ENCODE measurements around the gene ADGB.
"Not testable (repeated sequence)": the region's sequence is repeated elsewhere in the genome, so short reads cannot be mapped to it uniquely, and the experiment has no call there.

The ADGB gene

GRCh38 chr6:146850981-146851380 lies 252.2 kb downstream of the ADGB start:
- H3K4me3 Mint-ChIP-seq: no peak overlapping the region
- H3K4me1 Mint-ChIP-seq (ENCODE audit: low read depth): peaks cover 51% of the 10 kb centered on the region
- H3K9me3 Mint-ChIP-seq: peaks cover 10% of the 10 kb centered on the region
- H3K36me3 Mint-ChIP-seq (ENCODE audit: low read depth): peaks cover 17% of the 10 kb centered on the region
- peak overlapping the region; percentile 93 for H3K27ac Mint-ChIP-seq
- H3K27me3 Mint-ChIP-seq: peaks cover 3% of the 10 kb centered on the region

- H3K4me3 Mint-ChIP-seq: peak overlapping the region; percentile 30
- peaks cover 3% of the 10 kb centered on the region for H3K9me3 Mint-ChIP-seq
Observed at GRCh38 chr6:146851837-146852236, 253.1 kb downstream of the ADGB start.

DNA sequence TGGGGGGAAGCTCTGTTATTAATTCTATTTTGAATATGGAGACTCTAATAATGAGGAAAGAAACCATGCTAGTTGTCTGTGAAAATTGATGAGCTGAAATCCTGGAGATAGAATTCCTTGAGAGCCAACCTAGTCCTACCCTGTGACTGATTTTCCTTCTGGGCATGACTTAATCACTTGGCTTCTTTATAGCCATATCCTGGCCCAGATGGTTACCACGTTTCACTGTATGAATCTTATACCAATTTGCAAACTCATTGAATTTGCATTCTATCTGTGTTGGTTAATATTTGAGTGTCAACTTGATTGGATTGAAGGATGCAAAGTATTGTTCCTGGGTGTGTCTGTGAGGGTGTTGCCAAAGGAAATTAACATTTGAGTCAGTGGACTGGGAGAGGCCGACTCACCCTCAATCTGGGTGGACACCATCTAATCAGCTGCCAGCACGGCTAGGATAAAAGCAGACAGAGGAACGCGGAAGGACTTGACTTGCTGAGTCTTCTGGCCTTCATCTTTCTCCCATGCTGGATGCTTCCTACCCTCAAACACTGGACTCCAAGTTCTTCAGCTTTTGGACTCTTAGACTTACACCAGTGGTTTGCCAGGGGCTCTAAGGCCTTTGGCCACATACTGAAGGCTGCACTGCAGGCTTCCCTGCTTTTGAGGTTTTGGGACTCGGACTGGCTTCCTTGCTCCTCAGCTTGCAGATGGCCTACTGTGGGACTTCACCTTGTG lies 255.9 kb downstream of the ADGB start:
- Mint-ChIP-seq H3K4me1 (ENCODE audit: low read depth) (peaks cover 73% of the 10 kb centered on the region), H3K27ac (peak overlapping the region; percentile 52), H3K36me3 (ENCODE audit: low read depth) (peaks cover 16% of the 10 kb centered on the region)
- not testable (repeated sequence) for H3K9me3 Mint-ChIP-seq, H3K4me3 Mint-ChIP-seq, H3K27me3 Mint-ChIP-seq

More at GRCh38 chr6:146851837-146852236, 253.1 kb downstream of the ADGB start:
- Mint-ChIP-seq H3K4me1 (ENCODE audit: low read depth) (peaks cover 59% of the 10 kb centered on the region), H3K36me3 (ENCODE audit: low read depth) (peaks cover 16% of the 10 kb centered on the region), H3K27me3 (peaks cover 3% of the 10 kb centered on the region), H3K27ac (peak overlapping the region; percentile 93)

DNA sequence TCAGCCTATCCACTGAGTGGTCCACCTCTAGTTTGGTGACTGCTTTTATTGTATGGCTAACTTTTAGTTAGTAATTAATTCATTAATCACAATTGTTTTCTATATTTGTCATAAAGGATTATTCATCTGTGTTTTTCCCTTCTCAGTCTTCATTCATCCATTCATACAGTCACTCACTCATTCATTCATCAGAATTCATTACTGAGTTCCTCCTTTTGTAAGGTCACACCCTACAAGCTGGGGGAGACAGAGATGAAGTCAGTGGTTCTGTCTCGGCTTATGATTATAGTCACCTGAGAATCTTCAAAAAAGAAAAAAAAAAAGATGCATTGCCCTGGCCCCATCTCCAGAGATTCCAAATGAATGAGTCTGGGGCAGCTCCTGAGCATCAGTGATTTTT lies 257.1 kb downstream of the ADGB start:
- peak overlapping the region; percentile 7 for H3K4me3 Mint-ChIP-seq
- no peaks in the 10 kb centered on the region for H3K27me3 Mint-ChIP-seq
- peak overlapping the region; percentile 86 for H3K27ac Mint-ChIP-seq

GRCh38 chr6:146856296-146856695 lies 257.5 kb downstream of the ADGB start:
- Mint-ChIP-seq H3K9me3 (peaks cover 3% of the 10 kb centered on the region), H3K4me1 (ENCODE audit: low read depth) (peaks cover 57% of the 10 kb centered on the region), H3K27ac (peak overlapping the region; percentile 86), H3K27me3 (no peaks in the 10 kb centered on the region), H3K4me3 (peak overlapping the region; percentile 46), H3K36me3 (ENCODE audit: low read depth) (peaks cover 12% of the 10 kb centered on the region)

More for the DNA sequence above, 257.1 kb downstream of the ADGB start:
- H3K36me3 Mint-ChIP-seq (ENCODE audit: low read depth): peaks cover 12% of the 10 kb centered on the region
- peaks cover 3% of the 10 kb centered on the region for H3K9me3 Mint-ChIP-seq
- H3K4me1 Mint-ChIP-seq (ENCODE audit: low read depth): peaks cover 61% of the 10 kb centered on the region

DNA sequence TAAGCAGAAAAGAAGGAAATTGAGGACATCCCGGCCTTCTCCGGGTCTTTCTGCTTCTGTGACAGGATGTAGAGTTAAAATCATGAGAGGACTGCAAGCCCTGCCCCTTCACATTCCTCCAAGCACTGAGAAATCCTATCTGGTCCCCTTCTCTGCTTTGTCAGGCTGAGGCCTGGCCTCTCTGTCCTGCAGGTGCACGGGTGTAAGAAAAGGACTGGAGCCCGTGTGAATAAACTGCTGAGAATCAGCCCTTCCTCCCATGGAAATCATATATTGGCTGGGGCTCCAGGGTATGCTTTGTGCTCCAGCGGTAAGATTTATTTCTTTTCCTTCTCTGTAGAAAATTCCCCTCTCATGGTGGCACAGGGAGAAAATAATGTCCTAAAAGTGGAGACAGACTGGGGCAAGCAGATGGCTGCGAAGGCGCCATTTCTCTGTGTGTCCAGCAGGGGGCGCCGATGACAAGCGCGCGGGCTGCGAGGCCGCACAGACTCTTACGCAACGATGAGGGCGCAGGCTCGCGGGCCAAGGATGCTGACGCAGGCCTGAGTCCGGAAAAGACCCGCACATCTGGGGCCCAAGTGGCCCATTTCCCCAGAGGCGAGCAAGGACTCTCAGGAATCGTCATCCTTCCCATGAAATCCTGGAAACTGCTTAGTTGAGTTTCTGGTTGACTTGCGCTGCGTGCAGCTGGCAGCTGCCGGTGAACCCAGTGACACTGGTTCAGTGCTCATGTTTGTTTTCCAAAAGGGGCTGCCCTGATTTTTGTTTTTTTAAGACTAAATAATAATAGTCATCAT lies 258.6 kb downstream of the ADGB start:
- H3K4me1 Mint-ChIP-seq (ENCODE audit: low read depth): peaks cover 47% of the 10 kb centered on the region
- peaks cover 4% of the 10 kb centered on the region for H3K36me3 Mint-ChIP-seq (ENCODE audit: low read depth)
- peak overlapping the region; percentile 5 for H3K4me3 Mint-ChIP-seq
- H3K27me3 Mint-ChIP-seq: no peaks in the 10 kb centered on the region
- peaks cover 3% of the 10 kb centered on the region for H3K9me3 Mint-ChIP-seq
- H3K27ac Mint-ChIP-seq: peak overlapping the region; percentile 78

DNA sequence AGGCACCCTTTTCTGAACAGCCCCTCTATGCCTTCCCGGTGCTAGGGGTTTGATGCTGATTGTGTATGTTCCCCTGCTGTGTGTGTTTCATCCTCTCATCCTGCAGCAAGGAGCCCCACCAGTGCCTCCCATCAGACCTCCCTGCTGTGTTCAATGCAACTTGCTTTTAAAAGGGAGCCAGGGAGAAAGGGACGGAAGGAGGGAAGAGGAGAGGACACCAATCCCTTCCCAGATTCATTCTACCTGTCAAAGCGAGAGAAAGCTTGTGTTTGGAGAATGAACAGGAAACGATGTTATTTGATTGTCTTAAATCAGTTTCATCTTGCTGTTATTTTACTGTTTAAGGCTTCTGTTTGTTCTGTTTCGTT lies 259.2 kb downstream of the ADGB start:
- peak overlapping the region; percentile 54 for H3K27ac Mint-ChIP-seq
- H3K4me3 Mint-ChIP-seq: no peak overlapping the region
- no peaks in the 10 kb centered on the region for H3K27me3 Mint-ChIP-seq
- peaks cover under 1% of the 10 kb centered on the region for H3K36me3 Mint-ChIP-seq (ENCODE audit: low read depth)
- H3K9me3 Mint-ChIP-seq: no peaks in the 10 kb centered on the region
- H3K4me1 Mint-ChIP-seq (ENCODE audit: low read depth): peaks cover 41% of the 10 kb centered on the region

DNA sequence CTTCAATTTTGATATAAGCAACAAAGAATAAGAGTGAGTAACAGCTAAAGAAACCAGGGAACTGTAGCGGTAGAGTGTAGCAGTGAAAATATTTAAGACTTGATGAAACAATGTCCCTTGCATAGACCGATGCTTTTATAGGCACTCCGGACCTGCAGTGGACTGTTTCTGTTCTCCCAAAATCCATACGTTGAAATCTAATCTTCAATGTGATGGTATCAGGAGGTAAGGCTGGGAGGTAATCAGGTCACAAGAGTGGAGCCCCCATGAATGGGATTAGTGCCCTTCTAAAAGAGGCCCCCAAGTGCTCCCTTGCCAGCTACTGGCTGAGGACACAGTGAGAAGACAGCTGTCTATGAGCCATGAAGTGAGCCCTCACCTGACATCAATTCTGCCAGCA lies 260.4 kb downstream of the ADGB start:
- Mint-ChIP-seq H3K27me3 (no peaks in the 10 kb centered on the region), H3K36me3 (ENCODE audit: low read depth) (no peaks in the 10 kb centered on the region), H3K4me3 (no peak overlapping the region), H3K4me1 (ENCODE audit: low read depth) (peaks cover 33% of the 10 kb centered on the region), H3K9me3 (no peaks in the 10 kb centered on the region), H3K27ac (no peak overlapping the region)

DNA sequence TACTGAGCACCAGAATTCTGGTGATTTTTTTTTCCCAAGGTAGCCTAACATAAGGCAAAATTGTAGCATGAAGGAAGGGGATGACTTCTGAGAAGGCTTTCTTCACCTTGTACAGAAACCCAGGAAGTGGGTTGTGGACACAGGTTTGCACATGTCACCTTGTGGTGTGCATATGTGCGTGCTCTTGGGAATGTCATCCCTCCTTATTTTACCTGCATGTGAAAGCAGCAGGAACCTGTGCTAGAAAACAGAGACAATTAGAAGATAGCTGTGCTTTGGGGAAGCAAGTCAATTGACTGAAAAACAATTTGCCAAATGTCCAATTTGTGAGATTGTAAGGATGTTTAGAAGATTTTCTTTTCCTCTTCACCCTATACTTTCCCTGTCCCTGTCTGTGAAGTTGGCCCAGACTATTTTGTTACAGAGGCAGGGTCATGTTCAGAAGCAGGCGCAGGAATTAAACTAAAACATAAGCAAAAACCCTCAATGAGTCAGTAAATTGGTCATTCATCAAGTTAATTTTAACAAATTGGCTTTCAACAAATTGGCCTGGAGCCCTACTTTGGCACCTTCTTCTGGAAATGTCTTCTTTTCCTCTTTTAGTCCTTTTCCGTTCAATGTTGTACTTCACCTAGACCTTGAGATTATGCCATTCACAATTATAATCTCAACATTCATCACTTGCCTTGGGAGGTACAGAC lies 261.2 kb downstream of the ADGB start:
- H3K4me3 Mint-ChIP-seq: no peak overlapping the region
- H3K36me3 Mint-ChIP-seq (ENCODE audit: low read depth): no peaks in the 10 kb centered on the region
- no peaks in the 10 kb centered on the region for H3K9me3 Mint-ChIP-seq
- H3K4me1 Mint-ChIP-seq (ENCODE audit: low read depth): peaks cover 33% of the 10 kb centered on the region
- H3K27ac Mint-ChIP-seq: no peak overlapping the region
- no peaks in the 10 kb centered on the region for H3K27me3 Mint-ChIP-seq

GRCh38 chr6:146860583-146860982 lies 261.8 kb downstream of the ADGB start:
- Mint-ChIP-seq H3K9me3 (no peaks in the 10 kb centered on the region), H3K36me3 (ENCODE audit: low read depth) (no peaks in the 10 kb centered on the region), H3K4me3 (no peak overlapping the region), H3K27me3 (no peaks in the 10 kb centered on the region), H3K4me1 (ENCODE audit: low read depth) (peaks cover 26% of the 10 kb centered on the region), H3K27ac (no peak overlapping the region)

DNA sequence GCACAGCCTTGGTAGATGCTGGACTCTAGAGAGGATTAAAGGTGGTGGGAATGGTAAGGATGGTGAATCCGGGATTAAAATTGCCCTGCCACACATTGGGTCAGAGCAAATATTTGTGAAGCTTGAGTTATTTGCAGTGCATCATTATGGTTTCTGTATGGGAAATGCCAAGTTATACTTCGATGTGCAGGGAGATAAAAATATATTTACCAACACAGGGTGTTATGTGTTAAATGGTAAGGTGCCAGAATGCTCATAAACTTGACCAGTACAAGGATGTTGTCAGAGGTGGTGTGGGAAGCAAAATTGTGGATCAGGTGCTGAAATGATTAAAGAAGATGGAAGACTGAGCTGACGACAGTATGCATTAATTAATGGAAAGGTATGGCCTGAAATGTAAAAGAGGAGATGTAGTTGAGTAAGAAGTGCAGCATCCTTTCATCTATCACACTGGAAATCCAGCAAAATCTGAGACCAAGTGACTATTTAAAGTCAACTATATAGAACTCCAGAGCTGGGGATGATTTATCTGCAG lies 262.3 kb downstream of the ADGB start:
- no peaks in the 10 kb centered on the region for H3K9me3 Mint-ChIP-seq
- H3K4me3 Mint-ChIP-seq: no peak overlapping the region
- no peaks in the 10 kb centered on the region for H3K36me3 Mint-ChIP-seq (ENCODE audit: low read depth)
- peaks cover 21% of the 10 kb centered on the region for H3K4me1 Mint-ChIP-seq (ENCODE audit: low read depth)
- H3K27ac Mint-ChIP-seq: no peak overlapping the region
- no peaks in the 10 kb centered on the region for H3K27me3 Mint-ChIP-seq

DNA sequence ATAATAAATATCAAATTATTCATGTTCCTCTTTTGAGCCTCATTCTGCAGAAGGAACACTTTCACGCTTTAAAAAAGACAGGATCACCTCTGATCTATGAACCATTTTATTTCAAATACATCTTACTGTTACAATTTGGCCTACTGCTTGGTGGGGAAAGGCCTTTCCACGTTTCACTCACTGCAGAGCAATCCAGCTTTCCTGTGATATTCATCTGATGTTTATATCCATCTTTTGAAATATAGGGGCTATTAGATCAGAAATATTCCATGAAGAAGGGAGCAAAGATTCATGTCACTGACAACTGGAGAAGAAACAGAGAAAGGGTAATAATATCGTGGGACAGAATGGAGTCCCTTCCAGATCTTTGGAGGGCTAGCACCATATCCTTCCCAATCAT lies 262.9 kb downstream of the ADGB start:
- no peaks in the 10 kb centered on the region for H3K36me3 Mint-ChIP-seq (ENCODE audit: low read depth)
- H3K27me3 Mint-ChIP-seq: no peaks in the 10 kb centered on the region
- H3K4me3 Mint-ChIP-seq: no peak overlapping the region
- no peak overlapping the region for H3K27ac Mint-ChIP-seq
- H3K4me1 Mint-ChIP-seq (ENCODE audit: low read depth): peaks cover 15% of the 10 kb centered on the region
- H3K9me3 Mint-ChIP-seq: no peaks in the 10 kb centered on the region

- Mint-ChIP-seq H3K9me3 (no peaks in the 10 kb centered on the region), H3K36me3 (ENCODE audit: low read depth) (no peaks in the 10 kb centered on the region), H3K4me3 (no peak overlapping the region), H3K27ac (no peak overlapping the region), H3K4me1 (ENCODE audit: low read depth) (peaks cover 11% of the 10 kb centered on the region), H3K27me3 (no peaks in the 10 kb centered on the region)
Observed at GRCh38 chr6:146862508-146862919, 263.7 kb downstream of the ADGB start.

DNA sequence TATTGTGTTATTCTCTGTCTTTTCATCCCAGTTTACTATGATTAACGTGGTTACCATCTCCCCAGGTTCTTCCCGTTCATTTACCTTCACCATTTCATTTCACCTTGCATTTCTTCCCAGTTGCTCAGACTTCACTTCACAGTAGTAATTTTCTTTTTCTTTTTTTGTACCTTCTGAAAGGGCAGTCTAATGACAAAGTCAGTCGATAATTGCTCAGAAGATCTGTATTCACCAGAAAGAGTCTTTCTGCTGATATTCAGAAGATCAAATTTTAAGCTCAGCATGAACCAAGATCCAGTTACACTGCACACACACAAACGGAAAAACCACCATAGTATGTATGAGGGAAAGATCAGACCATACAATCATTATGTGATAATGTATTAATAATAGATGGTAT lies 265.5 kb downstream of the ADGB start:
- H3K9me3 Mint-ChIP-seq: no peaks in the 10 kb centered on the region
- H3K27me3 Mint-ChIP-seq: no peaks in the 10 kb centered on the region
- H3K36me3 Mint-ChIP-seq (ENCODE audit: low read depth): no peaks in the 10 kb centered on the region
- H3K4me3 Mint-ChIP-seq: no peak overlapping the region
- H3K27ac Mint-ChIP-seq: peak overlapping the region; percentile 28
- H3K4me1 Mint-ChIP-seq (ENCODE audit: low read depth): peaks cover 4% of the 10 kb centered on the region

- Mint-ChIP-seq H3K9me3 (no peaks in the 10 kb centered on the region), H3K4me1 (ENCODE audit: low read depth) (no peaks in the 10 kb centered on the region), H3K27ac (no peak overlapping the region), H3K27me3 (no peaks in the 10 kb centered on the region), H3K4me3 (no peak overlapping the region), H3K36me3 (ENCODE audit: low read depth) (no peaks in the 10 kb centered on the region)
Observed at GRCh38 chr6:146864885-146865284, 266.1 kb downstream of the ADGB start.

Measured in stimulated activated naive CD8-positive, alpha-beta T cell treated with anti-CD3 and anti-CD28 coated beads, Interleukin-15, Interleukin-2, amounts not matched to agents 100 ng/mL and 50 ng/mL, for 24 hours (primary cell).